Stimulated activated CD8-positive, alpha-beta memory T cell treated with anti-CD3 and anti-CD28 coated beads, Interleukin-7, amount 100 ng/mL, for 48 hours (primary cell): ENCODE measurements around the gene DLGAP4.

Experiments used
- DNase-seq, 2 donors: peaks; one replicate each; pipeline ENCODE4 v3.0.0-alpha.2; 2020; ENCODE audit warnings: low read depth in 1 of 2; ENCODE audit errors: extremely low read depth in 1 of 2

Gene DLGAP4

DNA sequence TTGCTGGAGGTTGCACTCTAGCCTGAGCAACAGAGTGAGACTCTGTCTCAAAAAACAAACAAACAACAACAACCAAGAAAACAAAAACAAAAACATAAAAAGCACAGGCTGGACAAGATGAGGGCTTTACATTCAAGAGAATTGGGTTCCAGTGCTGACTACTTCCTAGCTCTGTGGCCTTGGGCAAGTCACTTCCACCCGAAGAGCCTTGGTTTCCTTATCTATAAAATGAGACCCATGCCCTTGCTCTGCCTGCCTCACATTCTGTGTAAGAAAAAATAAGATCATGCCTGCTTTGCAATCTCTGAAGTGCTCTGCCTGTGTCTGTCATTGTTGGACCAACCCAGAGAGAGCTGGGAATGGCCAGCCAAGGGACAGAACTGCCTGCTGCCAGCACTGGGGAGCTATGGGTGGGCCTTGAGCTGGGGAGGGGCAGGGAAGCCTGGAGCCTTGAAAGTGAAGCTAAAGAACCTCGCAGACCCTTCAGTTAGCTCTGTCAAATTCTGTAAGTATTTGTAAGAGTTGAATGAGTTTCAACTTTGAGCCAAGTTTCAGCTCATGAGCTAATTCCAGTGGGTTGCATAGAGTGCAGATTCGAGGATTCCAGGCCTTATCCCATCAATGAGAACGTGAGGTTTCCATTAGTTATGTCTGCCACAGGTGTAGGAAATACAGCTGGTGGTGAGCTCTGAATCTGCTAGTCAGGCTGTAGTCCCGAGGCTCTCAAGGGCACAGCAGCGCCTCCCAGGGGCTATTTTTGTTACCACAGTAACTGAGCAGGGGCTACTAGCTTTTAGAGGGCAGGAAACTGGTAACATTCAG, 93.2 kb downstream of the DLGAP4 start:
- DNase-seq = peak in 1 of 2 donors; percentile 28

DNA sequence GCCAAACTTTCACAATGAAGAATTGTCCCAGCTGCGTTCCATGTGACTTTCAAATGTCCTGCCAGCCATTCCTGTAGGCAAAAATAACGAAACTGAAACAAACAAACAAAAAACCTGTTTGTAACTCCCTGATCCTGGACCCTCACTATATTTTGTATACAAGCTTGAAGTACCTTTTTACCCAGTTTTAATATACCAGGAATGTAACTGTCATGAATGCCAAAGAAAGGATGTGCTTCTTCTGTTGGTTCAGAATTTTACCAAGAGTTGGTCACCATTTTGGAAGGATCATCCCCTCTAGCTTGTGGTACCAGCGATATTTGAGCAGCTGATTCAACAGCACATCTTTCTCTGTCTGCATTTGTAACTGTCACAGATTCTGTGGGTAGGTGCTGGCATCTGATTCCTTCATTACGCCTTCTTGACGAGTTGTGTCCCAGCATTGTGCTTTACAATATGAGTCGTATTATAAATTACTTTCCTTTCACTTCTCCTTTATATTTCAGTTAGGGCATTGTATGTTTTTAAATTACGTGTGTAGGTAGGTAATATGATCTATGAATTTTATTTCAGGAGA, 93.9 kb downstream of the DLGAP4 start:
- no peak for DNase-seq

DNA sequence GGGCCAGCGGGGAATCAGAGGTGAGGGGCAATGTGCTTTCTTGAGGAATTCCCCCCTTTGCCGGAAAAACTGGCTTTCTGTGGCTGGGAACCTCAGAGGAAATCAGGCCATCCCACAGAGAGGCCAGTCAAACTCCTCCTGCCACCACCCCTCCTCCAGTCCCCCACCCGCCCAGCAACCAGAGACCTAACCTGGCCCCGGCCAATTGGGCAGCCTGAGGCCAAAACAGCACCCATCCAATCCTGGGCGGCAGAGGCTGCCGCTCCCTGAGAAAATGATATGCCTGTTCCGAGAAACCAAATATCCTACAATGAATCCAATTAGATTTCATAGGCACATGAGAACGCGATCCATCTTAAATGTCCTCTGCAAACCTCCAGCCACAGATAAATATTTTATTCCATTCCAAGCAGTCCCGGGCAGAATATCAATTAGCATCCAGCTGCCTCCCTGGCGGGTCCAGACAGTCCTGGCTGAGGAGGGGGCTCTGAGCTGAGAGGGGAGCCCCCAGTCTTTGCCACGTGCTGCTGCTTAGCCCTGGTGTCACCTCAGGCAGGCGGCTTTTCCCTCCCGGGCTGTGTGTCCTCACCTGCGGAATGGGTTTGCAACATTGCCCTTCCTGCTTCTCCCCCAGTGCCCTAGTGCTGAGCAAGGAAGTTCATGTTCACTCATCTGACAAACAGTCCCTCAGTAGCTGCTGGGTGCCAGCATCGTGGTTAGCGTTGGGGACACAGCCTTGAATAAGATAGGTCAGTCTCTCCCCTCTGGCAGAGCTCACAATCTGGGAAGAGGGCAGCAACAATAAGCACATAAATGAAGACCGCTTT, 95.0 kb downstream of the DLGAP4 start:
- DNase-seq = no peak

DNA sequence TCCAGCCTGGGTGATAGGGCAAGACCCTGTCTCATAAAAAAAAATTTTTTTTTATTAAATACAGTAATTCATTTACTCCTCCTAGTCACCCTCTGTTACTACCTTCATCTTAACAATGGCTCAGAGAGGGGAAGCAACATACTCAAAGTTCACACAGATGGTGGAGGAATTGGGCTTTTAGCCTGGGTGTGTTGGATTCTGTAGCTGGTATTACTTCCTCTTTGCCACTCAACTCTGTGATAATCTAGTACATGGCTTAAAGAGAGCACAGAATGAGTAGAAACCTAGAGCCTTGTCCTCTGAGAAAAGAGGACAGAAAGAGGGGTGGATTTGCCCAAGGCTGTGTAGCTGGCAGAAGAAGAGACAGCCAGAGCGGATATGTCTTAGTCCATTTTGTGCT, 96.6 kb downstream of the DLGAP4 start:
- DNase-seq = no peak

GRCh38 chr20:36404435-36404978, 98.4 kb downstream of the DLGAP4 start:
- no peak for DNase-seq

GRCh38 chr20:36405255-36405654, 99.1 kb downstream of the DLGAP4 start:
- DNase-seq = no peak

DNA sequence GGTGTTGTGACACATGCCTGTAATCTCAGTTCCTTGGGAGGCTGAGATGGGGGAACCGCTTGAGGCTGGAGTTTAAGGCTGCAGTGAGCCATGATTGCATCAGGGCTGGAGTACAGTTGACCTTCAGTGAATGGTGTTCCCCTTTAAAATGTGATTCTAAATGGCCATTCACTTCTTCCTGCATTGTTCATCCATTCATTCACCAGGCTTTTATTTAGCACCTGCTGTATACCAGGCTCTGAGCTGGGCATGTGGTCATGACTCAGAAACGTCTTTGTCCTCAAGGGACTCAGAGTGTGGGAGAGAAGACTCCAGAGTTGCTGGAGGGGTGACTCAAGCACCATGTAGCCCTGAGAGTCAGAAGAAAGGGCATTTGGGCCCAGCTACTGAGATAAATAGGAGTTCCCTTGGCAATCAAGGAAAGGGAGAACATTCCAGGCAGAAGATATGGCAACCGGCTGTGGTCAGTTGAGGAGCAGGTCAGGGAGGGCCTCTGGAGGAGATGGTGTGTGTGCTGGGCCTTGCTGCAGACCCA, 101.1 kb downstream of the DLGAP4 start:
- DNase-seq = no peak

DNA sequence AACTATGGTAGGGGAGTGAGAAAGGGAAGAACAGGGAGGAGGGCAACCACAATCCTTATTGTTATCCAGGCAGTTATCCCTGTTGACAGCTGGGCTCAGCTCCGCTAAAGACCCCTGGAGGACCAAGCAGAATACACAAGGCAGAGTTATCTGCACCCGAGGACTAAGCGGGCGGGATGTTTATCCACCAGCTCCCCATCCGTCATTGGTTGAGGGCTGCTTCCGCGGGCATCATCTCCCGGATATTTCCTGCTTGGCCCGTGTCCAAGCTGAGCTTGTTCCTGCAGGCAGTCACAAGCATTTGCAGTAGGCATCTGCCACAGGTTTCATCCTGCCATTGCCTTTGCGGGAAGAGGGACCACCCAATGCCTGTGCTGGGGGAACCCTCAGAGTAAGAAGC, 102.1 kb downstream of the DLGAP4 start:
- DNase-seq = no peak

- DNase-seq = no peak
Measured at GRCh38 chr20:36411861-36412454, 105.8 kb downstream of the DLGAP4 start.

DNA sequence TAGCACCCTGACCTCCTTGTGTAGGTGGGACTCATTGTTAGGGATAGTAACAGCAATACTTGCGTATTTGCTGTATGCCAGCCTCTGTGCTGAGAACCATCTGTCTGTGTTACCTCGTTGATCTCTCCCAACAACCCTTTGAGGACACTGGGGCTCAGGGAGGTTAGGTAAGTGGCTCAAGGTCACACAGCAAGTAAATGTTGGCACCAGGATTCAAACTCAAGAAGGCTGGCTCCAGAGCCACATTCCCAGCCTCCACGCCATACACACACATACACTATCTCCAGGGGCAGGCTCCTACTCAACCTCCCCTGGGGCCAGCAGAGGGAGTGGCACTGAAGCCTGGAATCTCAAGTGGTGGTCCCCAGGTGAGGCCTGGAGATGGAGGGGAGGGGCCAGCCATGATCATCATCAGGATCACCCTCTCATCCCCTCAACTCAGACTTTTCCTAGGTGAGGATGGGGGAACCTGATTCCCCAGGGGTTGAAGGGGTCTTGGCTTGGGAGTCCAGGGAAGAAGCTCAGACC, 109.4 kb downstream of the DLGAP4 start:
- DNase-seq = no peak

GRCh38 chr20:36418711-36419110, 112.6 kb downstream of the DLGAP4 start:
- no peak for DNase-seq

DNA sequence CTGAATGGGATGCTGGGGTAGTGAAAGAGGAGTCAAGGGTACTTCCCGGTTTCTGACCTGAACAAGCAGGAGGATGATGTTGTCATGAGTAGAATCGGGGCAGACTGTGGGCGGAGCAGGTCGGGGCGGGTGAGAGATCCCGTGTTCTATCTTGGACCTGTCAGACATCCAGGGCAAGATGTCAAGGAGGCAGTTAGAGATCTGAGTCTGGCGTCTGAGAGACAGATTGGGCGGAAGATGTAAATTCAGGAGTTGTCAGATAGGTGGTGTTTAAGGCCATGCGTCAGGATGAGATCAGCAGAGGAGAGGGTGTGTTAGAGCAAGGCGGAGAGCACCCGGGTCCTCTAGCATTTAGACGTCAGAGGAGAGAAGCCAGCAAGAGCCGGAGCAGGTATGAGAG, 115.5 kb downstream of the DLGAP4 start:
- DNase-seq = no peak

- DNase-seq = no peak
Measured at GRCh38 chr20:36424314-36424713, 118.2 kb downstream of the DLGAP4 start.

DNA sequence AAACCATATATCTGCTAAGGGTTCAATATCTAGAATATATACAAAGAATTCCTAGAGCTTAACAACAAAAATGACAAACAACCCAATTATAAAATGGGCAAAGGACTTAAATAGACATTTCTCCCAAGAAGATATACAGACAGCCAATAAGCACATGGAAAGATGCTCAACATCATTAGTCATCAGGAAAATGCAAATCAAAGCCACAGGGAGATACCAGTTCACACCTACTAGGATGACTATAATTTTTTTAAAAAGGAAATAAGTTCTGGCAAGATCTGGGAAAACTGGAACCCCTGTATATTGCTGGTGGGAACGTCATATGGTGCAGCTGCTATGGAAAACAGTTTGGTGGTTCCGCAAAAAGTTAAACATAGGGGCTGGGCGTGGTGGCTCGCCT, 119.0 kb downstream of the DLGAP4 start:
- DNase-seq = no peak

DNA sequence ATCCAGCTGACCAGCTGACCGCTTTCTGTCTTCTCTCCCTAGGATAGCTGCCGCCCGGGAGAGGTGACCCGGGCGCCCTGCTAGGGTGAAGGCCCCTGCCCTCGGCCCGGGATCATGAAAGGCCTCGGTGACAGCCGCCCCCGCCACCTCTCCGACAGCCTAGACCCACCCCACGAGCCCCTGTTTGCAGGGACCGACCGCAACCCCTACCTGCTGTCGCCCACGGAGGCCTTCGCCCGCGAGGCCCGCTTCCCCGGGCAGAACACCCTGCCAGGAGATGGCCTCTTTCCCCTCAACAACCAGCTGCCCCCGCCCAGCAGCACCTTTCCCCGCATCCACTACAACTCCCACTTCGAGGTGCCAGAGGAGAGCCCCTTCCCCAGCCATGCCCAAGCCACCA, 125.5 kb downstream of the DLGAP4 start:
- no peak for DNase-seq

GRCh38 chr20:36432096-36432495, 126.0 kb downstream of the DLGAP4 start:
- no peak for DNase-seq

DNA sequence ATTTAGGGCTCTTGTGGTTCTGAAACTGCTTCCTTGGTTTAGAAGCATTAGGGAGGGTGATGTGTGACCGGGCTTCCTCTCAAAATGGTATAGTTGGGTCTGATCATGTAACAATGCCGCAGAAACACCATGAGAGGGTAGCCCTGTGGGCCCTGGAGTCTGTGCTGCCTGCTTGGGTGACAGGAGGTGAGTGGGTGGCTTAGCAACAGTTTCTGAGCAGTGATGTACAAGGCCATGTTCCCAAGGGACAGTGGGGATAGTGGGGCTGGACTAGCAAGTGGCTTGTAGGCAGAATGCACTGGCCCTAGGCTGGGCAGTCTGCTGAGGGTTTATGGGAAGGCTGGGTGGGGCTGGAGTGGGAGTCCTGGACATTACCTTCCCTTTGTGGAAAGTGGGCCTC, 128.2 kb downstream of the DLGAP4 start:
- DNase-seq = no peak

DNA sequence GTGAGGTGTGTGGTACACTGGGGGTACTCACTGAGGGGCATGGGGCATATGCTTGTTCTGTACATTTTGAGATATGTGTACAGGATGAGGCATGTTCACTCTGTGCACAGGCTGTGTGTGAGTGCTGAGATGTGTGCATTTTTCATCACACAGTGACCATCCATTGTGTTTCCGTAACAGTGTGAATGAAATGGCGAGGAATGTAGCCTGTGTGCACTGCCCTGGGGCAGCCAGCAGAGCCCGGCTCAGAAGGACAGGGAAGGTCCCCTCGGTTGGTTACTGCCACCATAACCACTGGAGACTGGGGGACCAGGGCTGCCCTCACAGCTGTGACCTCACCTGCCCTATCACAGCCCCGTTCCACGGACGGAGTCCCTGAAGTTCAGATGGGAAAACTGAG, 129.0 kb downstream of the DLGAP4 start:
- DNase-seq = no peak

DNA sequence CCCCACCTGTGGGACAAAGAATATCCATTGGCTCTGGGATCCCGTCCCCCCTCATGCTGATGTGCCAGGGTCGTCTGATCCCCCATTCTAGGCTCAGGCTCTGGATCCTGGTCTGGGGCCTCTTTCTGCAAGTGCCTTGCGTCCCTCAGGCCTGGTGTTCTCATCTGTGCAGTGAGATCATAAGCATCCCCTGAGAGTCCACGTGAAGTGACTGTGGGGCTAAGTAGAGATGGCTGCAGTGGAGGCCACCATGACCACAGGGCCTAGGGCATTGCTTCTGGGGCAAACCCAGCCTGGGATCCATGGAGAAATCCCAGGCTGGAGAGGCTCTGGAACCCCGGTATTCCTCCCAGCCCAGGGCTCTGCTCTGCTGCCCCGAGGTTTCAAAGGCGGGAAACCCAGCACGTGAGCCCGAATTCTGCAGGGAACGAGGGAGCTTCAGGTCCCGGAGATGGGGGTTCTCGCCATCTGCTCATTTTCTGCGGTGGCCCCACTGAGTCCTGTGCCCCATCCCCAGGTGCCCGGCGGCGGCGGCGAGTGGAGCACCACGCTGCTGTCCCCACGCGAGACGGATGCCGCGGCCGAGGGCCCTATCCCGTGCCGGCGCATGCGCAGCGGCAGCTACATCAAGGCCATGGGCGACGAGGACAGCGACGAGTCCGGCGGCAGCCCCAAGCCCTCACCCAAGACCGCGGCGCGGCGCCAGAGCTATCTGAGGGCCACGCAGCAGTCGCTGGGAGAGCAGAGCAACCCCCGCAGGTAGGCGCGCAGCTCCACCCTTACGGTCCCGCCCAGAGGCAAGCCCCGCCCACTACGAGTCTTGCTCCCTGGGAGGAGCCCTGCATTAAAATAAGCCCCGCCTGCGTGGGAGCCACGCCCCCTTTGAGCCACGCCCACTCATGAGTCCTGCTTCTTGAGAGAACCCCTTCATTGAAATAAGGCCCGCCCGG, 129.7 kb downstream of the DLGAP4 start:
- peak; percentile 64 to 85 for DNase-seq
